GM18951 (cell line): ENCODE data around the gene PIK3CD.
"Not testable (repeated sequence)": the region's sequence is repeated elsewhere in the genome, so short reads cannot be mapped to it uniquely, and the experiment has no call there.

ENCODE experiments used
- POLR2A ChIP-seq: IDR thresholded peaks from 4 replicates; pipeline ENCODE4 v1.6.1; 2011; ENCODE audit warnings: mild to moderate bottlenecking; ENCODE audit not compliant: insufficient read length, insufficient read depth; ENCODE audit errors: extremely low read depth
- in situ Hi-C: fragments of 300-500 bp; cut with MboI; formaldehyde crosslinking; loops from one replicate; pipeline ENCODE4 v1.12.0; 2022; ENCODE audit warnings: low sequenced_read_pairs, mixed read lengths, inconsistent platforms; ENCODE audit not compliant: unreplicated experiment

The PIK3CD gene

GRCh38 chr1:9610548-9610947 is 41.0 kb upstream of the PIK3CD start:
- TF ChIP-seq POLR2A = no peak
- in situ Hi-C loops = loop anchor here (25.0 kb wide), 1 partner anchor 252 kb away; no protein-coding TSS in a partner anchor

GRCh38 chr1:9611716-9612115 is 39.8 kb upstream of the PIK3CD start:
- in situ Hi-C loops = loop anchor here (25.0 kb wide), 1 partner anchor 251 kb away; no protein-coding TSS in a partner anchor
- TF ChIP-seq POLR2A = no peak

- TF ChIP-seq POLR2A = no peak
- in situ Hi-C loops = loop anchor here (25.0 kb wide), 1 partner anchor 250 kb away; no protein-coding TSS in a partner anchor
Observed at GRCh38 chr1:9612162-9612845, 39.2 kb upstream of the PIK3CD start.

- in situ Hi-C loops = loop anchor here (25.0 kb wide), 1 partner anchor 249 kb away; no protein-coding TSS in a partner anchor
Observed at GRCh38 chr1:9612871-9613624, 38.5 kb upstream of the PIK3CD start.

GRCh38 chr1:9613625-9614299 is 37.8 kb upstream of the PIK3CD start:
- TF ChIP-seq POLR2A = no peak
- in situ Hi-C loops = loop anchor here (25.0 kb wide), 1 partner anchor 249 kb away; no protein-coding TSS in a partner anchor

More at GRCh38 chr1:9612871-9613624, 38.5 kb upstream of the PIK3CD start:
- no peak for TF ChIP-seq POLR2A

- in situ Hi-C loops = loop anchor here (25.0 kb wide), 1 partner anchor 247 kb away; no protein-coding TSS in a partner anchor
- no peak for TF ChIP-seq POLR2A
Observed at GRCh38 chr1:9615316-9616063, 36.0 kb upstream of the PIK3CD start.

GRCh38 chr1:9618909-9619679 is 32.4 kb upstream of the PIK3CD start:
- no peak for TF ChIP-seq POLR2A
- in situ Hi-C loops = loop anchor here (25.0 kb wide), 1 partner anchor 243 kb away; no protein-coding TSS in a partner anchor

GRCh38 chr1:9621032-9621431 is 30.5 kb upstream of the PIK3CD start:
- in situ Hi-C loops = loop anchor here (25.0 kb wide), 1 partner anchor 241 kb away; no protein-coding TSS in a partner anchor
- TF ChIP-seq POLR2A = no peak

GRCh38 chr1:9624081-9624480 is 27.4 kb upstream of the PIK3CD start:
- in situ Hi-C loops = loop anchor here (25.0 kb wide), 1 partner anchor 238 kb away; no protein-coding TSS in a partner anchor
- no peak for TF ChIP-seq POLR2A

- in situ Hi-C loops = not testable (repeated sequence)
Observed at GRCh38 chr1:9625030-9625429, 26.5 kb upstream of the PIK3CD start.

GRCh38 chr1:9626201-9626608 is 25.3 kb upstream of the PIK3CD start:
- in situ Hi-C loops = no loop called here
- no peak for TF ChIP-seq POLR2A
